Measurements from ENCODE around the gene RTN4RL1.

RTN4RL1 gene

GRCh38 chr17:1997927-1998742 lies 27.0 kb downstream of the RTN4RL1 start:
- ChIA-PET CTCF (no interaction called here), POLR2A (no interaction called here)
- no peak for DNase-seq (ENCODE audit: extremely low spot score)
- TF ChIP-seq CTCF (IDR thresholded peaks at IDR 0.05; ENCODE audit: control extremely low read depth, extremely low read depth, low read depth, missing control alignments) = no peak

- ChIA-PET CTCF (no interaction called here), POLR2A (no interaction called here)
- no peak for TF ChIP-seq CTCF (IDR thresholded peaks at IDR 0.05; ENCODE audit: control extremely low read depth, extremely low read depth, low read depth, missing control alignments)
- no peak for DNase-seq (ENCODE audit: extremely low spot score)
Measured at GRCh38 chr17:1997289-1997926, 27.7 kb downstream of the RTN4RL1 start.

- TF ChIP-seq CTCF (IDR thresholded peaks at IDR 0.05; ENCODE audit: control extremely low read depth, extremely low read depth, low read depth, missing control alignments) = no peak
- ChIA-PET CTCF (no interaction called here), POLR2A (no interaction called here)
- DNase-seq (ENCODE audit: extremely low spot score) = no peak
Measured at GRCh38 chr17:1996800-1997288, 28.3 kb downstream of the RTN4RL1 start.

GRCh38 chr17:1995907-1996799 lies 29.0 kb downstream of the RTN4RL1 start:
- ChIA-PET CTCF (no interaction called here), POLR2A (no interaction called here)
- no peak for TF ChIP-seq CTCF (IDR thresholded peaks at IDR 0.05; ENCODE audit: control extremely low read depth, extremely low read depth, low read depth, missing control alignments)
- DNase-seq (ENCODE audit: extremely low spot score) = no peak

DNA sequence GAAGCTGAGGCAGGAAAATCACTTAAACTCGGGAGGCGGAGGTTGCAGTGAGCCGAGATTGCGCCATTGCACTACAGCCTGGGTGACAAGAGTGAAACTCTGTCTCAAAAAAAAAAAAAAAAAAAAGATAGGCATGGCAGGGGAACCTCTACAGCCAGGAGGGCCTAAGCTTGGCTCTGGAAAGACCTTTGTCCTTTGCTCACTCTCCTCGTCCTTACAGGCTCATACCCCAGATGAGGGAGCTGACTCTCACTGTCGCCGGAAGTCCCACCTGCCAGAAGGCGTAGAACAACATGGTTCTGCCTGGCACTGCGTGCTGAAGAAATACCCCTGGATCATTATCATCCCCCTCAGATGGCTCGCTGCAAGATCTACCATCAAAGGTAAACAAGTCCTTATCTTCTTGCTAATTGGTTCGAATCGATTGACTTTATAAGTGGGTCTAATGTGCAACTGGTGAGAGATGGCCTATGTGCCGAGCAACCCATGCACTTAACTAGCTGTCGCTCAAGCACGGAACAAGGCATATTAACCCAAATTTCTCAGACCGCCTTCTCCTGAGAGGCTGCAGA lies 29.7 kb downstream of the RTN4RL1 start:
- no peak for DNase-seq (ENCODE audit: extremely low spot score)
- ChIA-PET POLR2A (no interaction called here), CTCF (no interaction called here)
- no peak for TF ChIP-seq CTCF (IDR thresholded peaks at IDR 0.05; ENCODE audit: control extremely low read depth, extremely low read depth, low read depth, missing control alignments)

DNA sequence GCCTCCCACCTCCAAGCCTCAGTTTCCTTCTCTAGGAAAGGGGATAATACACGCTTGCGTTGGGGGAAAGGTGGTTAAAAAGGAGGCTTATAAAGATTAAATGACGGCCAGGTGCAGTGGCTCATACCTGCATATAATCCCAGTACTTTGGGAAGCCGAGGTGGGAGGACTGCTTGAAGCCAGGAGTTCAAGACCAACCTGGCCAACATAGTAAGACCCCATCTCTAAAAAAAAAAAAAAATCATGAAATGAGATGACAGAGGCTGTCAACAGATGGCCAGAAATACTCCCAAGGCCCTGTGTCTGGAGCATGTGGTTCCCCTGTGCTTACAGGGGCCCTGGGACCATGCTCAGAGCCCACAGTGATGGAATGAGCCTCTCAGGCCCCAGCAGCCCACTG lies 30.4 kb downstream of the RTN4RL1 start:
- CTCF ChIA-PET = no interaction called here
- TF ChIP-seq CTCF (IDR thresholded peaks at IDR 0.05; ENCODE audit: control extremely low read depth, extremely low read depth, low read depth, missing control alignments) = no peak
- DNase-seq (ENCODE audit: extremely low spot score) = no peak
- POLR2A ChIA-PET = no interaction called here

Data from GM10248 (cell line).